Parathyroid adenoma (tissue), 2 donors: ENCODE data around the gene KMT2D.

Experiments
- H2AFZ ChIP-seq: fragments of 300-600 bp; sonication (generic); one replicate; pipeline ENCODE4 v1.7.0; 2017; ENCODE audit warnings: antibody characterized with exemption, mild to moderate bottlenecking
- H3K27ac ChIP-seq: fragments of 300-600 bp; sonication (generic); one replicate; pipeline ENCODE4 v1.7.0; 2017
- H3K27me3 ChIP-seq: fragments of 300-600 bp; sonication (generic); one replicate; pipeline ENCODE4 v1.7.0; 2017; ENCODE audit warnings: low read length; ENCODE audit not compliant: control insufficient read depth, insufficient read depth
- H3K36me3 ChIP-seq: fragments of 300-600 bp; sonication (generic); one replicate; pipeline ENCODE4 v1.7.0; 2017; ENCODE audit warnings: low read length; ENCODE audit not compliant: control insufficient read depth, insufficient read depth
- H3K4me1 ChIP-seq: fragments of 300-600 bp; sonication (generic); one replicate; pipeline ENCODE4 v1.7.0; 2017; ENCODE audit warnings: control low read depth
- H3K4me2 ChIP-seq: fragments of 300-600 bp; sonication (generic); one replicate; pipeline ENCODE4 v1.7.0; 2017; ENCODE audit warnings: low read length
- H3K4me3 ChIP-seq: fragments of 300-600 bp; sonication (generic); one replicate; pipeline ENCODE4 v1.7.0; 2017; ENCODE audit warnings: low read depth, low read length
- H3K79me2 ChIP-seq: fragments of 300-600 bp; sonication (generic); one replicate; pipeline ENCODE4 v1.7.0; 2017; ENCODE audit warnings: control low read depth
- H3K9ac ChIP-seq: fragments of 300-600 bp; sonication (generic); one replicate; pipeline ENCODE4 v1.7.0; 2017; ENCODE audit warnings: mild to moderate bottlenecking
- H3K9me3 ChIP-seq: fragments of 300-600 bp; sonication (generic); one replicate; pipeline ENCODE4 v1.7.0; 2017; ENCODE audit warnings: low read length; ENCODE audit not compliant: control insufficient read depth
- CTCF ChIP-seq: fragments of 300-600 bp; sonication (generic); IDR thresholded peaks from one replicate; pipeline ENCODE4 v1.7.0; 2017; ENCODE audit warnings: antibody characterized with exemption, mild to moderate bottlenecking
- donor health status: primary hyperparathyroidism.

The KMT2D gene

DNA sequence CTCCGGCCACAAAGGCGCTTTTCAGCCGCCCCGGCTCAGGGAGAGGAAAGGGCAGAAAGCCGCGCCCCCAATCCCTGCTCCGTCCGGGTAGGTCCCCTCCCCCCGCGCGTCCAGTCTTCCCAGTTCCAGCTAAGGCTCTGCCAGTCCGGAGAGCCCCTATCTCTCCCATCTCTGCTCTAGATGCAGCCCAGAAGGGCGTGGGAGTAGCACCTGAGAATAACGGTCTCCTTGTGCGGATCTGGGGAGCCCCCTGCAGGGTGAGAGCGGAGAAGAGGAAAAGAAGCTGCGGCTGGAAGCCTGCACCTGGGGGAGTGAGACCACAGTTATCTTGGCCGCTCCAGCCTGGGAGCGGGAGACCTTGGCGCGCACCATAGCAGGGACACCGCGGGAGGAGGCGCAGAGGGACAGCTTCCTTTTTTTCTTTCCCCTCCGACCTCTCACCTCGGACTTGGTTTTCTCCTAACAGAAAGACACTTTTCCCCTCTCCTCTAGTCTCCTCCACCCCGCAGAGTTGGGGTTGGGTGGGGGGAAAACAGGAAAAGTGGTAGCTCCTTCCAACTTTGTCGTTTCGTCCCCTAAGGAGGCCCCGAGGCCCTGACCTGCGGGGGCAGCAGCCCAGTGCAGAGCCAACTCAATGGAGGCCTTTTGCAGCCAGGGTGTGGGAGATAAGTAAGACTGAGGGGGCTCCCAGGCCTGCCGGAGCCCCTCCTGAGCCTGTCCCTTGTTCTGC is 31.7 kb upstream of the KMT2D start:
- peaks cover 13% of the 10 kb centered on the region for H3K4me1 ChIP-seq
- H3K36me3 ChIP-seq: no peaks in the 10 kb centered on the region
- no peak overlapping the region for H3K4me3 ChIP-seq
- TF ChIP-seq CTCF: peak; percentile 21
- no peak overlapping the region for H3K27ac ChIP-seq
- peak overlapping the region; percentile 12 for H2AFZ ChIP-seq
- no peak overlapping the region for H3K9ac ChIP-seq
- no peaks in the 10 kb centered on the region for H3K9me3 ChIP-seq
- H3K79me2 ChIP-seq: no peaks in the 10 kb centered on the region
- peaks cover 27% of the 10 kb centered on the region for H3K27me3 ChIP-seq
- H3K4me2 ChIP-seq: peak overlapping the region; percentile 43

- H3K79me2 ChIP-seq: no peaks in the 10 kb centered on the region
- H3K9ac ChIP-seq: no peak overlapping the region
- peaks cover 27% of the 10 kb centered on the region for H3K27me3 ChIP-seq
- H3K36me3 ChIP-seq: no peaks in the 10 kb centered on the region
- H3K4me3 ChIP-seq: no peak overlapping the region
- no peak overlapping the region for H3K27ac ChIP-seq
- H3K4me1 ChIP-seq: peaks cover 13% of the 10 kb centered on the region
- H3K9me3 ChIP-seq: no peaks in the 10 kb centered on the region
- peak overlapping the region; percentile 12 for H2AFZ ChIP-seq
- TF ChIP-seq CTCF: no peak
- H3K4me2 ChIP-seq: peak overlapping the region; percentile 43
Measured at GRCh38 chr12:49091836-49092085, 31.2 kb upstream of the KMT2D start.

GRCh38 chr12:49091056-49091835 is 30.7 kb upstream of the KMT2D start:
- H3K9ac ChIP-seq: no peak overlapping the region
- peak overlapping the region; percentile 43 for H3K4me2 ChIP-seq
- H3K79me2 ChIP-seq: no peaks in the 10 kb centered on the region
- peaks cover 13% of the 10 kb centered on the region for H3K4me1 ChIP-seq
- peaks cover 27% of the 10 kb centered on the region for H3K27me3 ChIP-seq
- H3K4me3 ChIP-seq: no peak overlapping the region
- no peak overlapping the region for H3K27ac ChIP-seq
- TF ChIP-seq CTCF: no peak
- H3K36me3 ChIP-seq: no peaks in the 10 kb centered on the region
- H2AFZ ChIP-seq: no peak overlapping the region
- H3K9me3 ChIP-seq: no peaks in the 10 kb centered on the region

- H3K9me3 ChIP-seq: no peaks in the 10 kb centered on the region
- peaks cover 13% of the 10 kb centered on the region for H3K4me1 ChIP-seq
- H3K79me2 ChIP-seq: no peaks in the 10 kb centered on the region
- H3K4me2 ChIP-seq: peak overlapping the region; percentile 58
- H3K27ac ChIP-seq: no peak overlapping the region
- peak overlapping the region; percentile 30 for H2AFZ ChIP-seq
- no peak overlapping the region for H3K9ac ChIP-seq
- no peak for TF ChIP-seq CTCF
- no peak overlapping the region for H3K4me3 ChIP-seq
- peaks cover 27% of the 10 kb centered on the region for H3K27me3 ChIP-seq
- H3K36me3 ChIP-seq: no peaks in the 10 kb centered on the region
Measured at GRCh38 chr12:49089821-49090773, 29.5 kb upstream of the KMT2D start.
